GM19043 (cell line): ENCODE results near the gene DOK3.

Source experiments
- ATAC-seq: cut with Tn5 transposase; IDR thresholded peaks from one replicate; pipeline ENCODE4 v1.9.1; 2021; ENCODE audit warnings: low read depth; ENCODE audit not compliant: unreplicated experiment

DOK3 gene, protein sequence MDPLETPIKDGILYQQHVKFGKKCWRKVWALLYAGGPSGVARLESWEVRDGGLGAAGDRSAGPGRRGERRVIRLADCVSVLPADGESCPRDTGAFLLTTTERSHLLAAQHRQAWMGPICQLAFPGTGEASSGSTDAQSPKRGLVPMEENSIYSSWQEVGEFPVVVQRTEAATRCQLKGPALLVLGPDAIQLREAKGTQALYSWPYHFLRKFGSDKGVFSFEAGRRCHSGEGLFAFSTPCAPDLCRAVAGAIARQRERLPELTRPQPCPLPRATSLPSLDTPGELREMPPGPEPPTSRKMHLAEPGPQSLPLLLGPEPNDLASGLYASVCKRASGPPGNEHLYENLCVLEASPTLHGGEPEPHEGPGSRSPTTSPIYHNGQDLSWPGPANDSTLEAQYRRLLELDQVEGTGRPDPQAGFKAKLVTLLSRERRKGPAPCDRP

DNA sequence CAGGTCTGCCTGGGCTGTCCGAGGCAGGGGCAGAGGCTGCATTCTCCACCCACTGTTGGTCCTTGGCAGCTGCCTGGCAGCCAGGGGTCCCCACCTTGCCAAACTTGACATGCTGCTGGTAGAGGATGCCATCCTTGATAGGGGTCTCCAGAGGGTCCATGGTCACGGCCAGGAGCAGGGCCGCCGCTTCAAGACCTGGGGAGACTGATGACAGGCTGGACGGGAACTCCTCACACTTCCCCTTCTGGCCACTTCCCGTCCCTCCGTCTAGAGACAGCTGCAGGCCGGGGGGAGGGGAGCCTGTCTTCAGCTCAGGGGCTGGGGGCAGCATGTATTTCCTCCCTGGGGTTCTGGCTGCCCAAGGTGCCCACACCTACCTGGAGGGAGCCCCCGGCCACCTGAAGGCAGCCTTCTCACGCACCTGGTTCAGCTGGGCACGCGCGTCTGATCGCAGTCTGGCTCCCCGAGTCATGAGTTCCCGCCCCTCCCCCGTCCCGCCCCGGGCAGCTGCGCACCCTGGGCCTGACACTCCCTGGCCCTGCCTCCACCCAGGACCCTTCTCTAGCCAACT, at the start of gene DOK3:
Gene DOK3 (minus strand): TSS at position 446 of the 571 bp plus-strand sequence. CDS start 286 bp downstream, at position 160.
- peak; percentile 30 for ATAC-seq

DNA sequence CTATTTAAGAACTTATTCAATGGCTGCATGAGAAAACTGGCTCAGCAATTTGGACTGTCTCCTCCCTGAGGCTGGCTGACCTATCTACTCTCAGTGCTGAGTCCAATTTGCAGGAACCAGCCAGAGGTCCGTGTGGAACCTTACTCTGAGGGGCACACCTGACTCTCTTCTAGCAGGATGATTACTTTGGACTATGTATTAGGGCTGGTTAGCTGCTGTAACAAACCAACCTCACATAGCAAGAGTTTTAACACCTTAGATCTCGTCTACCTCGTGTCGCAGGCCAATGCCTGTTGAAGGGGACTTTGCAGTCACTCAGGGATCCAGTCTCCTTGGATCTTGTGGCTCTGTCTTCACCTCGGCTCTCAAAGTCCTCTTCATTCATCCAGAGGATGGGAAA, 48.2 kb upstream of the DOK3 start:
- ATAC-seq = no peak

DNA sequence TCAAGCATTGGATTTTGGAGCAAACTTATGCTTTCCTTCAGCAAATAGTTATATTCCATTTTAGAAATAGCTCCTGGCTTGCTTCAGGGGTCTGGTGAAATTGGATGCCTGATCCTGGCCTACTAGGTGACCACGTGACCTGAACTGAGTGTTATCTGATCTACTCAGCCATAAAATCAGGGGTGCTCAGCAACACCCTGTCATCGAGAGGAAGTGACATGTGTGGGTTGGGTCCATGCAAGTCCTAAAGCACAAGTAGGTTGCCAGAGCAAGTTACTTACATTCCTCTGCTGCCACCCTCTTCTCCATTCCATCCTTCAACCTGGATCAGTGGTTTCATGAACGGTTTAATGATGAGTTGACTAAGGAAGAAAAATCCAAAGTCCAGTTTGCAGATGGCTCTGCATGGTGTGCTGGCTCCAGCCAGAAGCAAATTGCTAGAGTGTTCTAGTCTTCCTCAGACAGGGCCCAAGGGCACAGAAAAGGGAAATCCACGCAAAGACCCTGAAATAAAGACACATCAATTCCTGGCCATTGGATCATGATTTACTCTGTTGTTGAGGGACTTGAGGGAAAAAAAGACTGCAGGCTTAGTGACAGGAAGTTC, 47.5 kb upstream of the DOK3 start:
- no peak for ATAC-seq

DNA sequence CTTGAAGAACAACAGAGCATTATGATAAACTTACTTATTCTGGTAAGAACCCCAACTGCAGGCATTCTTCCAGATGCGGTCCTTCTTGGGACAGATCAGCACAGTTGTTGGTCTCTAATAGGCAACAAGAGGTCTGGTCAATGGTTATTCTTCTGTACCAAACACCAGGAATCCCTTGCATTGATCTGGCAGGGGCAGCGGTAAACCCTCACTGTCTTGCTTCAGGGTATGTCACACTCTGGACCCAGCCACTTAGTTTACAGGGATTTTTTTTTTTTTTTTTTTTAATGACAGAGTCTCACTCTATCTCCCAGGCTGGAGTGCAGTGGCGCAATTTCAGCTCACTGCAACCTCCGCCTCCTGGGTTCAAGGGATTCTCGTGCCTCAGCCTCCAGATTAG, 46.0 kb upstream of the DOK3 start:
- no peak for ATAC-seq

DNA sequence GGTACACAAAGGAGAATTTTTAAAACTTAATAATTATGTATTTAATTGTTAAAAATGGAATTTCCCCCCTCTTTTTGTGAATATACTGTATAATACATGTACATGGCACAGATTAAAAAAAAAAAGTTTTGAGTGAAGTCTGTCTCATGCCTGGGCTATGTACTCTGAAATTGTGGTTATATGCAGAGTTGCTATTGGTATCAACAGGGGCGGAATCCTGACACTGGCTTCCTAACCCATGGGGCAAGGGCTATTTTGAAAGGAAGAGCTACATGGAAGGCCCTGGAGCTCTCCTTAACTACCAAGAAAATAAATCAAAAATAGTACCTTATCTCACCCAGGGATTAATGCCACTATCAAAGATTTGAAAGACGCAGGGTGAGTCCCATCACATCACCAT, 45.6 kb upstream of the DOK3 start:
- ATAC-seq = no peak

DNA sequence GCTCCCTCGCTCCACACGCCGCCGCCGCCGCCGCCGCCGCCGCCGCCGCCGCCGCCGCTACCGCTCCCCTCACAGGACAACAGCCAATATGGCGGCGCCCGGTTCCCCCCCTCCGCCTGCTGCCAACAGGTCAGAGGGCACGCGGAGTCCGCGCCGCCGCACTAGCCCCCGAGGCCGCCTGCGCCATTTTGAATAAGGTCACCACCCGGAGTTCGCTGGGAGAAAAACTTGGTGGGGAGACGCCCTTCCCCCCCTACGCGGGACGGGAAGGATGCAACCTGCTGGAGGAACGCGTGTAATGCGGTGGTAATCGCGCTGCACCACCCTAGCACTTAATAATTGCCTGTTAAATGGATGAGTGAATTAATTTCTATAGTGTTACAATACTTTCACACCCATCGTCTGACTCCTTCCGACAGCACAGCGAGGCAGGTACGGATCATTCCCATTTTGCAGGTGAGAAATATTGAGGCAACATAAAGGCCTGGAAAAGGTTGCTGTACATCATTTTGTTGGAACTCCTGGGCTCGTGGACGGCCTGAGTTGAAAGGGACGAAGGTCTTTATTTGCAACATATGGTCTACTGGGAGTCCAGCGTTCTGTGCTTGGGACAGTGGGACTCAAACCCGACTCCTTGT, 45.0 kb upstream of the DOK3 start, which contains the start of gene FAM193B:
Gene FAM193B (minus strand): TSS at position 90 of the 638 bp plus-strand sequence. CDS start 105 bp downstream, outside the sequence.
- peak; percentile 90 for ATAC-seq

DNA sequence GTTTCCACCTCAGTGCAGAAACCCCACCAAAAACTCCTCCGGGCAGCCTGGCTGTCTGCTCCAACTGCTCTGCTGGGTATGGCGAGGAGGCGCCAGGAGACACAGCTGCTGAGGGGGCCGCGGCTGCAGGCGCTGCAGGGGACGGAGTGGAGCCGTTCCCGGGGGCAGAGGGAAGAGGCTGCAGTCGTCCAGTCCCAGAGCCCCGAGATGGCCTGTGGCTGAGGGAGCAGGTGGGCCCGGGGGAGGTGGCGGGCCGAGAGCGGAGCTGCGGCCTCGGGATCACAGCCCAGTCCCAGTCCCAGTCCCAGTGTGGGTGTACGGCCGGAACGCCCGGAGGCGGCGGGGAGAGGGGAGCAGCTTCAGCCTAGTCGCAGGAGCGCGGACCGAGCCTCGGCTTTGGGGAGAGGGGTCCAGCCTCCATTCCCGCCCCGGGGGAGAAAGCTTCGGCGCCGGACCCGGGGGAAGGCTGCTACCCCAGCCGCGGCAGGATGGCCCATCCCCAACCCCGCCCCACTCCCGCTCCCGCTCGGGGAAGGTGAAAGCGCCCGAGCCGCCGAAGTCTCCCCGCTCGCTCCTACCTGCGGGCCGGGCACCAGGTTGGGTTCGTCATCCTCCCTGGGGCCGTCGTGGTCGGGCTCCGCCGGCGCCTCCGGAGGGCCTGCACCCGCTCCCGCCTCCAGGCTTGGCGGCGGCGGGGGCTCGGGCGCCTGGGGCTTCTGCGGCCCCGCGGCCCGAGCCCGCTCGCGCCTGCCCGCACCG, 44.2 kb upstream of the DOK3 start:
- ATAC-seq = peak; percentile 35

DNA sequence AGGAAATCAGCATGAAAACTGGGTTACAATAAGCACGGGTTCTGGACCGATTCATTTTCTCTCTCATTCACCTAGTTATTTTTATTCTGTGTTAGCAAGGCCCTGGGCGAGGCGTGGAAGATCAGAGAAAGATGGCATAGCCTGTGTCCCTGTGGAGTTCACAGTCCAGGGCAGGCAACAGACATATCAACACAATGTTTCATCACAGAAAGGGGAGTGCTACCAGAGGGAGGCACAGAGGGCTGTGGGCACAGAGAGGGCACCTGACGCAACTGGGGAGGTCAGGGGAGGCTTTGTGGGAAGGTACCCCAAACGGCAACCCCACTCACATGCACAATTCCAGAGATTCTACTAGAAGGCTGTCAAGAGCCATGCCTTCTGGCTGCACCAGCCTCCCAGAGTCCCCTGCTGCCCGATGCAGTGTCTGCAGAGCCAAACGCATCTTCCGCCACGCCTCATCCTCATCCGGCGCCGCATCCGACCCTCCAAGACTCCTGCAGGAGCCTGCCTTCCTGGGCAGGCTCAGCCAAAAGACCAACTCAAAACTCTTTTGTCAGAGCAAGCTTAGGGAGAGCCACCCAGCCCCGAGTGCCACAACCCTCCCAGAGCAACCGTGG, 43.3 kb upstream of the DOK3 start:
- ATAC-seq = no peak

DNA sequence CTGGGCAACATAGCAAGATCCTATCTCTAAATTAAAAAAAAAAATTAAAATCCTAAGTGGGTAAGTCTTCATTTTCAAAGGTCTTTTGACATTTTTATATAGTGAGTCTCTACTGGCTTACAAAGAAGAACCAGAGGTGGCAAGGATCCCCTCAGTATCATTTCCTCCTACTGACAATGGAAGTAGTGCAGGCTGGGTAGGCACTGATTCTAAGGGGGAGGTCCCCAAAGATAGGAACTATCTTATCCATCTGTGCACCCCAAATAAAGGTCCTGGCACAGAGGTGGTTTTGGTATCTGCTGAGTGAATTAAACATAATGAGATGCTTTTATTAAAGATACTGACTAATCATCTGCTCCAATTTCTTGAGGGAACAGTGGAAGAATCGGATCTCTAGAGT, 40.5 kb upstream of the DOK3 start:
- no peak for ATAC-seq

DNA sequence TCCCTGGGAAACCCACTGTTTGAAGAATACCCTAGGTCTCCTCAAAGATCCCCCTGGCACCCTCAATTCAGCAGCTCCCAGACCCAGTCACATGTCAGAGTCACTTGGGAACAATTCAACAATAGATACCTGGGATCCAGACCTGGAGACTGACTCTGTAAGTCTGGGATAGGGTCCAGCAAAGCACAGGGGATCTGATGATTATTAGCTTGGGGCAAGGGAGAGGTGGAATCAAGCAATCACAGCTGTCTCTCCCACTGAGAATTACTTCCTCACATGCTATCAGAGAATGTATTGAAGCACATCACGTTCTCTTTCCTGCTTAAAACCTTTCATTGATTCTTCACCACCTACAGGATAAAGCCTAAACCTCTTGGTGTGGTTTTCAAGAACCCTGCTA, 38.9 kb upstream of the DOK3 start:
- no peak for ATAC-seq

DNA sequence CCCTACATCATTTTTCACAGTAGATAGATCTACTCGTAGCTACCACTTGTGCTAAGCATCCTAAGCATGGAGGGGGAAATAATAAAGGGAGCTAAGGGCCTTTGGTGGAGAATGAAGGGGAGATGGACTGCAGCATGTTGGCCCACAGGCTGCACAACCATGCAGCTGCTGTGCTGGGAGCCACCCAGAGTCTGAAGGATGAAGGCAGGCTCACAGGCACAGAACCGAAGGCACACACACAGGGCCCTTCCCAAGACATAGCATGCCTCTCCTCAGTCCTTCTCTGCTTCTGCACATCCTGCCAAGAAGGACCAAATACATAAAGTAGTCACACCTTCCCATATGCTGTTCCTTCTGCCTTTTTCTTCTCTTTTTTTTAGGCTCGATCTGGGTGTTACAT, 38.1 kb upstream of the DOK3 start:
- no peak for ATAC-seq

DNA sequence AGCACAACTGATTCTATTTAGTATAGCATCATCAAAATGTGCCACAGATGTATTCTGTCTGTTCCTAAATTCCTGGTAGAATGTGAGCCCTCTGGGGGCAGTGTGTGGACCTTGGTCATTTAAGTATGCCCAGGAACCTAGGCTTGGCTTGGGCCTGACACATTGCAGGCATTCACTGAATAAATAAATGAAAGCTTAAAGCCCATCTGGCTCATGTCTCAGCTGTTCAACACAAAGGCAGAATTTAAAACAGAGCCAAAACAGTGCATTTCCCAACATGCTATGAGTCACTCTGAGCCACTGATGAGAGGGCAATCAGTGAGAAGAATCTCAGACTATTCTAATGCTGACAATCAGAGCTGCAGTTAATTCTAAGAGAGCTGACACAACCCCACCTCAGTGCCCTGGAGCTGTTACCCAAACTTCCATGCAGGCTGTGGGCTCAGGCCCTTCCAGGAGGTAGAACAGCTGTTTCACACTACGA, 36.7 kb upstream of the DOK3 start:
- no peak for ATAC-seq

DNA sequence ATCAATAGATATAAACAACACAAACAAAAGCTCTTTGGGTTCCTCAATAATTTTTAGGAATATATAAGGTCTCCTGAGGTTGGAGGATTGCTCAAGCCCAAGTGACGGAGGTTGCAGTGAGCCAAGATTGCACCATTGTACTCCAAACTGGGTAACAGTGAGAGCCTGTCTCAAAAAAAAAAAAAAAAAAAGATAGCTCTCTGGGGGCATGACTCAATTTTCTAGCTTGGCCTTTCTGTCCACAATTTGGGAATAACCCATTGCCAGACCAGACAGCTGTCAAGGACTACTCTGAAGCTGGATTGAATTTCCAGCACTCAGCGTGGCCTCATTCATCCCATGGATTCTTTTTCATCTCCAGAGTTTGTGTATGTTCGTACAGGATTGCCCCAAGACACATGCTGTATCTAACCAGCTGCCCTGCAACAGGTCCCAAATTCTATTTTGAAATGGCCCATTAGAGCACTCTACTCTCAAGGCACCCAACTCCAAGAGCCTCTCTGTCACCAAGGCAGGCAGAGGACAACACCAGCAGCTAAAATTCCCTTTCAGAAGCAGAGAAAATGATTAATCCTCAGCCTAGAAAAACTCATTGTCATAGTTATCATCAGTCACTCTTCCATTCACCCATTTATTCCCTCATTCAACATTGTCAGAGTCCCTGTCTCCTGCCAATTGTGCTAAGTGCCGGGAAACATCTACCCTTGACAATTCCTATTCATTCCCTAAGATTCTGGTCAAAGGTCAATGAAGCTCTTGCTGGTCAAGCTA, 36.0 kb upstream of the DOK3 start:
- ATAC-seq = no peak

DNA sequence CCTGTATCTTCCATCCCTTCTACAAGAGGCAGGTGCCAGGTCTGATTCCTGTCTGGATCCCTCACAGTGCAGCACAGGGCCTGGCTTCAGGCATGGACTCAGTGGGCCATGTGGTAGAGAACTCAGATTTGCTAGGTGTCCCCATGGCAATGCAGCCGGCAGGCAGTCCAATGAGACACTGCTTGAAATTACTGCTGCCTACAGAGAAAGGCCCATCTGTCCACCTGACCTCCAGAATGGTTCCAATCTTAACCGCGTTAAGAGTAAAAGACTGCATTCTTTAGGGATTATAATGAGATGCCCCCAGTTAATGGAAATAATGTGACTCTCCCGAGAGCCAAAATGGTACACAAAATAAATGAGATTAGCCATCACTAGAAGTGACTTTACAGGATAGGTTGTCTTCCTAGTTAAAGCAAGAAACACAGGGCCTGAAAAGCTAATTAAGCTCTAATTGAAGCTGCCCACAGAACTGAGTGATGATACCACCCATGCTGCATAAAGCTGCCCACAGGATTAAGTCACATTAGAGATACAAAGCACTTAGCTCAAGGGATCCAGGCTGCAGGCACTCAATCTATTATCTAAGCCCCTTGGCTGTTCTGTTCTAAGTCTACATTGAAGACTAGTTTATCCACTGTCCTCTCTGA, 33.3 kb upstream of the DOK3 start:
- ATAC-seq = no peak

DNA sequence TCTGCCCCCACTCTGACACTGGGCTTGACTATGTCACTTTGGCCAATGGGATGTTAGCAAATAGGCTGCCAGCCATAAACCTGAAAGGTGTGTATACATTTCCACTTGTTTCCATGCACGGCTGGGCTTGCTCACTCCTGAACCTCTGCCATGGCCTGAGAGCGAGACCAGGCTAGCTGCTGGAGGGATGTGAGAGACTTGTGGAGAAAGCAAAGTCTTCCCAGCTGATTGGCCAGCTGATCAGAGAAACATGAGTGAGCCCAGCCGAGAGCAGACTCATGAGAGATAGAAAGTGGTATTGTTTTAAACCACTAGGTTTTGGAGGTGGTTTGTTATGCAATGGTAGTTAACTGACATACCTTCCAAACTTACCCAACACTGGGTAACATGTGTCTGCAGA, 30.8 kb upstream of the DOK3 start:
- no peak for ATAC-seq

DNA sequence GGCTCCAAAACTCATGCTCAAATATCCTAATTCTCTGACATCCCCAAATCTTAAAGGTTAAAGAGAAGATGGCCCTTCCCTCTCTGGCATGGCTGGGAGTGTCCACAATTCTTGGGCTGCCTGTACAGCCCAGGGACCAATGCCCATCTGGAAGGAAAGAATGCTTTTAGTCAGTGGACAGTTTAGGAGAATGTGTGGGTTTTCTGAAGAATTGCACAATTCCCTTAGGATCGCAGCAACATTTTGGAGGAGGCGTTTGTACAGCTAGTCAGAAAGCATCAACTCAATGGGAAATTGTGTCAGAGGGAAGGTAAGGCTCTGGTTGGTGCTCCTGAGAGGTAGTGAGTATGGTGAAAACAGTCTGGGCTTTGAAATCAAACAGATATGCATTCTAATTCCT, 29.8 kb upstream of the DOK3 start:
- ATAC-seq = no peak

DNA sequence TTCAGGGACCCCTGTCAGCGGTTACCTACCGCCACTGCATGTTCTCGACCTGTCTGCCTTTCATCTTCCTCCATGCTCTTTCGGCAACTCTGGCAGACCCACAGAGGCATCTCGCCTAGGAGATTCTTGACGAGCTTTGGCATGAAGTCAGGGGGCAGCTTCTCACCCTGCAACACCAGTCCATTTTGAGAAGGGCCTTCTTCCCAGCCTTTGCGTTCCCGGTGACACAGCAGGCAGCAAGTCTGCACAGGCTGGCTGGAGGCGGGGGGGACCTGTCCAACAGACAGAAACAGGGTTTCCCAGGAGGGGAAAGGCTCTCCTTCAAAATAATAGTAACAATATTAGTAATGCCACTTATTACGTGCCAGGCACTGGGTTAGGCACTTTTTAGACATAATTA, 29.2 kb upstream of the DOK3 start:
- ATAC-seq = no peak
